ENCODE measurements around the gene CXorf65.

Gene CXorf65

DNA sequence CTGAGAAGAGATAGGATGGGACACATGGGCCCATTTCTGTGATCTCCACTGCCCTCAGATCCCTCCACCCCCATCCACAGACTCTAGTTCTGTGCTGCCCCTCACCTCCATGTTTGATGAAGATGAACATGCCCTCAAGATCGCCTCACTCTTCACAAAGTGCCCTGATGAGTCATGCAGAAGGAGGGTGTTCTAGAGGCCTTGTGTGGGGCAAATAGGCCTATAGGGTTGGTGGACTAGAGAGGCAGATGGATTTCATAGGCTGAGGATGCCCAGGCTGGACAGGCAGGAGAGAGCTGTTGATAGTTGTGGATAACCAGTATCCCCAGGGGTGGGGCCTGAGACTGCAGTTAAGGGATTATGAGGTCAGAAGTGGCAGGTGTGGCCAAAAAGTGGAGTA lies at the start of gene CXorf65:
TSS of gene CXorf65 (minus strand) at position 314 of the 400 bp plus-strand sequence. CDS start at position 130, 184 bp downstream.
- no peak for DNase-seq

DNA sequence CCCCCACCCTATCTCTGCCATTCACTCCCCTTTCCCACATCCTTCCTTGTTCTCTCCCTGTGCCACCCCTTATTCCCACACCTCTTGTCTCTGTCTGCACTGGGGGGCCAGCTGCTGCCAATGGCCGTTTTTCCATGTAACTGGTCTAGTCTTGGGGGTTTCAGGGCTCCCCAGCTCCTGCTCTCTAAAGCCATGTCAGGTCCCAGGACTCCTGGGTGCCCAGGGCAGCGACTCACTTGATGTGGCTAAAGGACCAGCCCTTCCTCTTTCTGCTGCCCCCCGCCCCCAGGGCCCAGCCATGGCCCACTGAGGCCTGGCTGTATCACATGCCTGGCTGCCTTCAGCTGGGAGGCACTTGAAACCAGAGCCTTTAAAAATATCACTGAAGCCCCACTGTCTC lies 48.1 kb upstream of the CXorf65 start:
- no peak for DNase-seq

DNA sequence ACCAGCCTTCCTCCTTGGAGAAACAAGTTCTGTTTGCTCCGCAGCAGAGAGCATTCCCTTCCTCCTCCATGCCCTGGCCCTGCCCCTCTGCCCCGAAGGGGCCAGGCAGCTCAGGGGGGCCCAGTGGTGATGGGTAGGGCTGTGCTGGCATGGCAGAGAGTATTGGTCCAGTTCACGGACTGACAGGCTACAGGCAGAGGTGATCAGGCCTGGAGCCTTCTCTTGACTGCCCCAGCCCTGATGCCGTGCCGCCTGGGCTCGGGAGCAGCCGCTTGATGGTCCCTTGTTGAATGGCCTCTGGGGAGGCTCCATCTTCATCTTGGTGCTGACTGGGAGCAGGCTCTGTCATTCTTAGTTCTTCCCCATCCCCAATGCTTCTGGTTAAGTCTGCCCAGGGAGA lies 47.7 kb upstream of the CXorf65 start:
- no peak for DNase-seq

DNA sequence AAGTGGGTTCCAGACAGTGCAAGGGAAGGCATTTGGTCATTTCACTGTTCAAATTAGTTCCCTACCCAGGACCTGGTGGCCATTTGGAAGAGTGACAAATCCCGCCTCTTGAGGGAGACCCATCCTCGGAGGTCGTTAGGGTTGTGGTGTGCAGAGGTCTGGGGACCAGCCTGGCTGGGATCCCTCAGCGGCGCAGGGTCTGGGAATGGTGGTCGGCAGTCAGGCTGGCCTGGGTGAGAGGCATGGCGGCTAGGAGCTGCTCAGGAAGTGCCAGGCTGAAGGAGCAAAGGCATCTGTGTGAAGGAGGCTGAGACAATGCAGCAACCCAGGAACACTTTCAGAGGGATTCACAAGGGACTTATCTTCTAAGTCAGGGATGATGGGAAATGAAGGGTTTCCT lies 44.8 kb upstream of the CXorf65 start:
- DNase-seq: no peak

DNA sequence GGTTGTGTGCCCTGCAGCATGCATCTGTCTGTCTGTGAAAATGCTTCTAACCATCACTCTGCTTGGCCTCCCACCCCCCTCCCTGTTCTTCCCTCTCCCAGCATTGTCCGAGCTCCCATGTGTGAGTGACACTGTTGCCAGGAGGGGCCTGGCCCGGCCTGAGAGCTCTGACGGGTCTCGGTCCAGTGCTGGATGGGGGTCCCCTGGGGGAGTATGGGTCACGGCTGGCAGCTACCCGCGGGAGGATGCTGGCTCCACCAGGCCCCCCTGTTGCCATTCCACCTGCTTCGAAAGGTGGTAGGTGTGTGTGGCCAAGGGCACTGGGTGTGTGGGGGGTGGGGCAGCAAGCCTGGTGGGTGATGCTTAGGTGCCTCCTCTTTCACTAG lies 41.7 kb upstream of the CXorf65 start:
- DNase-seq: no peak

DNA sequence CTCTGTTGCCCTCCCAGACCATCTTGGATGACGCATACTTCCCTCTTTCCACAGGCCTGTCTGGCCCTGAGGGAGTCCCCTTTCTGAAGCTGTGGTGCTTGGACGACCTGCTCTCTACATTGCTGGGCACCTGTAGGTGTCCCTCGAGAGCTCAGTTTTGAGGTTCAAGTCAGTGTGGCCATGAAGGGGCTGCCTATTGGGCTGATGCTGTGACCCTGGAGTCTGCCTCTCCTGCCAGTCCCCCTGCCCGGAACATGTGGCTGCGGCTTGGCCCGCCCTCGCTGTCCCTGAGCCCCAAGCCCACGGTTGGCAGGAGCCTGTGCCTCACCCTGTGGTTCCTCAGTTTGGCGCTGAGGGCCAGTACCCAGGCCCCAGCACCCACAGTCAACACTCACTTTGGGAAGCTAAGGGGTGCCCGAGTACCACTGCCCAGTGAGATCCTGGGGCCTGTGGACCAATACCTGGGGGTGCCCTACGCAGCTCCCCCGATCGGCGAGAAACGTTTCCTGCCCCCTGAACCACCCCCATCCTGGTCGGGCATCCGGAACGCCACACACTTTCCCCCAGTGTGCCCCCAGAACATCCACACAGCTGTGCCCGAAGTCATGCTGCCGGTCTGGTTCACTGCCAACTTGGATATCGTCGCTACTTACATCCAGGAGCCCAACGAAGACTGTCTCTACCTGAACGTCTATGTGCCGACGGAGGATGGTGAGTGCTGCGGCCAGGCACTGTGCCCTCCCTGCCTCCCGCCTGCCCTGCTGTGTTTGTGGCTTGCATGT lies 41.1 kb upstream of the CXorf65 start:
- DNase-seq: no peak

DNA sequence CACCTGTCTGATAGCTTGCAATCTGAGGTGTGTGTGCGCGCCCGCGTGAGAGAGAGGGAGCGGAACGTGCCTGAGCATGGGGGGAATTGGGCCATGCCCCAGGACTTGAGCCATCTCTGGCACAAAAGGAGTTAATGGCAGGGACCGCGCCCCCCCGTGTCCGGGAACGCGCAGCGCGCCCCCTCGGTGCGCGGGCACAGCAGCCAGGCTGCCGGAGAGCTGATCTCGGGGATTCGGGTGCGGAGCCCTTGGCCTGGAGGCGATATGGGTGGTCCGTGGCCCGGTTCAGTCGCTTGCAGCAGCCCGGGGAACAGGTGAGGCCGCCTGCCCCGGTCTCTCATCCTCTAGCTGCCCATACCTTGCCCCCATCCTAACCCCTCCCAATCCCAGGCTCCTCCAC lies 38.1 kb upstream of the CXorf65 start, which contains the start of gene NLGN3:
TSS of gene NLGN3 (plus strand) at position 191 of the 400 bp plus-strand sequence. CDS start 2,909 bp downstream, outside the sequence.
- DNase-seq: peak; percentile 65

DNA sequence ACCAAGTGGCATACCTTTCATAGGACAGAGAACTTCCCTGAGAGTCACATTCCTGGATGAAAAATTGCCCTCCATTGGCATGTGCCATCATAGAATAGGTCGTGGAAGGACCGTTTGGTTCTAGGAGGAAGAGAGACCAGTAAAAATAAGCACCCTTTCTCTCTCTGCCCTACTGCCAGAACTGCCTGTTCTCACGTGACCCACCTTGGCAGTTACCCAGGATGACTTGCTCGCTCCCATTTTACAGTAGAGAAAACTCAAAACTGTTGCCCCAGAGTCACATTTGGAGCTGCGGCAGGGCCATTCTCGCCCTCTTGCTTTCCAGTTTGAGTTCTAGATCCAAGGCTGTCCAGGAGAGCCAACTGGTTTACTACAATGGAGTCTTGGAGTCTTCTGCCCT lies 37.0 kb upstream of the CXorf65 start:
- no peak for DNase-seq

DNA sequence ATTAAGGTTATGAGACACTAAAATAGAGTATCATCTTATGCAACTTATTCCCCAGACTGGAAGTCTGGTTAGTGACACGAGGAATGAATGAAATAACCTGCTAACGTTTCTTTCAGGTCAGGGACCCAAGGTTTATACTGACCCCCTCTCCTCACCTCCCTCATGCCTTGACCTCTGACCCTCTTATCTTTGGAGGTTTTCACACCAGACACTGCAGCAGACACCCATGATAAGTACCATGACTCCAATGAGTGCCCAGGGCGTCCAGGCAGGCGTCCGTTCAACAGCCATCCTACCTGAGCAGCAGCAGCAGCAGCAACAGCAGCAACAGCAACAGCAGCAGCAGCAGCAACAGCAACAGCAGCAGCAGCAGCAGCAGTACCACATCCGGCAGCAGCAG lies 33.9 kb upstream of the CXorf65 start:
- DNase-seq: no peak

DNA sequence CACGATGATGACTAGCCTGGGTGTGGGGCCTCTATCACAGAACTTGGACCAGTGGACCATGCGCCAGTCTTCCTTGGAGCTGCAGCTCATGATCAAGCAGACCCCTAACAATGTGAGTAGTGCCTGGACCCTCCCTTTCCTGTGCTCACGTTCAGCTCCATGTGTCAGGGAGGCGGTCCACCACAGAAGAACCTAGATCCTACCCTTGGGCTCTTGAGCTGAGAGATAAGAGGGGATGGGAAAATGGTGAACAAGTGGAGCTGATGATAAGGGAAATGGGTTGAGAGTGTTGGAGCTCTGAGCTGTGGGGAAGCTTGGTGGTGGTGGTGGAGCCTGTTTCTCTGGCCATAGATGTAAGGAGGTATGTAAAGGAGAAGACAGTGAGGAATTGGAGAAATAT lies 25.0 kb upstream of the CXorf65 start:
- no peak for DNase-seq

DNA sequence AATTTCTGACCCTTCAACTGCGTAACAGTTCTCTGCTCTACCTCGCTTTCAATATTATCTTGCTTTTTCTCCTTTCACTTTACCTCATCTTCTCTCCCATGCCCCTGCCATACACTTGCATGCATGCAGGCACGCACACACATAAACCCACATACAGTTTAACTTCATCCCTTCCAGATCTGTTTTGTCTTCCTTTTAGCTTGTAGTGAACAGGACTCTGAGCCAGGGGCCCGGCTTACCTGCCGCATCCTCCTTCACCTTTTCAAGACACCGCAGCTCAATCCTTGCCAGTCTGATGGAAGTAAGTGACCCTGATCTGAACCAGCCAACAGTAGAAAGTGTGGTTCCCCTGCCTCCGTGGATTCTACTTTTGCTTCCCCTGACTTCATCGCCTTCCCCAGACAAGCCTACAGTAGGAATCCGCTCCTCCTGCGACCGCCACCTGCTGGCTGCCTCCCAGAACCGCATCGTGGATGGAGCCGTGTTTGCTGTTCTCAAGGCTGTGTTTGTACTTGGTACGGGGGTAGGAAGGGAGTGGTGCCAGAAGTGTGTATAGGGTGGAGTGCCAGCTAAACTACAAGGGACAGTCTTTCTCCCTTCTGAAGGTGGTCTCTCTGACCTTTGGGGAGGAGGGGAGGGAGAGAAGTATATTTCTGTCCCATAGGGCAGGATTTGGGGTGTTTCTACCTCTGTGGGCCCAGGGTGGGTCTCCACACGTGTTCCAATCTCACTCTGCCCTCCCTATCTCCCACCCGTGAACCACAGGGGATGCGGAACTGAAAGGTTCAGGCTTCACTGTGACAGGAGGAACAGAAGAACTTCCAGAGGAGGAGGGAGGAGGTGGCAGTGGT lies 22.6 kb upstream of the CXorf65 start:
- DNase-seq: peak; percentile 60

DNA sequence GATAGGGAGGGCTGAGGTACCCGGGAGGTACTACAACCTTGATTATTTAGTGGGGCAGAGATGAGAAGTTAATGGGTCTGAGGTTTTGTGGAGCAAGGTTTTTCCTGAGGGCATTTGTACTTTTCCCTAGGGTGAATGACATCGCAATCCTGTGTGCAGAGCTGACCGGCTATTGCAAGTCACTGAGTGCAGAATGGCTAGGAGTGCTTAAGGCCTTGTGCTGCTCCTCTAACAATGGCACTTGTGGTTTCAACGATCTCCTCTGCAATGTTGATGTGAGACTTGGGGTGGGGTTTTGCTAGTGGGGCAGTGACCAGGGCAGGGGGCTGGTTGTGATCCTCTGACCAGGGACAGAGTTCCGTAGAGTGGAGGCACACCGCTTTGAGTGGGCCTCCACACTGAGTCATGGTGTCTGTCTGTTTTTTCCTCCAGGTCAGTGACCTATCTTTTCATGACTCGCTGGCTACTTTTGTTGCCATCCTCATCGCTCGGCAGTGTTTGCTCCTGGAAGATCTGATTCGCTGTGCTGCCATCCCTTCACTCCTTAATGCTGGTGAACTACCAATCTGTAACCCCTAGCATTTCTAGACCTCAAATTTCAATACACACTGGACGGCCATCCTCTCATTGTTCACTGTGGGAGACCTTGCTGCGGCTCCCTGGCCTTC lies 21.8 kb upstream of the CXorf65 start:
- no peak for DNase-seq

DNA sequence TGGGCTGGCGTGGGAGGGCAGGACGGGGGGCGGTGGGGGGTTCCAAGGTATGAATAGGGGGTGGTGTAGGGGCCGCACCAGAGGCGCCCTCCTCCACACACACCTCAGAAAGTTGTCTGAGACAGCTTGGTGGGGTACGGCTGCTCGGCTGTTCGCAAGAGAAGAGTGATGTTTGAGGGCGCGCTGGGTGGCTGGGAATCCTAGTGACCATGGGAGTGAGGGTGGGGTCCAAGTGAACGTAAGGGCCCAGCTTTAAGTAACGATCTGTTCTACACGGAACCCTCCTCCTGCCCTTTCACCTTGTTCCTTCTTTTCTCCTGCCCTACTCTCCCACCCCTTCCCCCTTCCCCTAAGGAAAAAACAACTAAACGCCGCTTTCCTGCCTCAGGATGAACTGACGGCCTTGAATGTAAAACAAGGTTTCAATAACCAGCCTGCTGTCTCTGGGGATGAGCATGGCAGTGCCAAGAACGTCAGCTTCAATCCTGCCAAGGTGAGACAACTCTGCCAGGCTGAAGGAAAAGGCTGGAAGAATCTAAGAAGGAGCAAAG lies 12.5 kb upstream of the CXorf65 start:
- no peak for DNase-seq

DNA sequence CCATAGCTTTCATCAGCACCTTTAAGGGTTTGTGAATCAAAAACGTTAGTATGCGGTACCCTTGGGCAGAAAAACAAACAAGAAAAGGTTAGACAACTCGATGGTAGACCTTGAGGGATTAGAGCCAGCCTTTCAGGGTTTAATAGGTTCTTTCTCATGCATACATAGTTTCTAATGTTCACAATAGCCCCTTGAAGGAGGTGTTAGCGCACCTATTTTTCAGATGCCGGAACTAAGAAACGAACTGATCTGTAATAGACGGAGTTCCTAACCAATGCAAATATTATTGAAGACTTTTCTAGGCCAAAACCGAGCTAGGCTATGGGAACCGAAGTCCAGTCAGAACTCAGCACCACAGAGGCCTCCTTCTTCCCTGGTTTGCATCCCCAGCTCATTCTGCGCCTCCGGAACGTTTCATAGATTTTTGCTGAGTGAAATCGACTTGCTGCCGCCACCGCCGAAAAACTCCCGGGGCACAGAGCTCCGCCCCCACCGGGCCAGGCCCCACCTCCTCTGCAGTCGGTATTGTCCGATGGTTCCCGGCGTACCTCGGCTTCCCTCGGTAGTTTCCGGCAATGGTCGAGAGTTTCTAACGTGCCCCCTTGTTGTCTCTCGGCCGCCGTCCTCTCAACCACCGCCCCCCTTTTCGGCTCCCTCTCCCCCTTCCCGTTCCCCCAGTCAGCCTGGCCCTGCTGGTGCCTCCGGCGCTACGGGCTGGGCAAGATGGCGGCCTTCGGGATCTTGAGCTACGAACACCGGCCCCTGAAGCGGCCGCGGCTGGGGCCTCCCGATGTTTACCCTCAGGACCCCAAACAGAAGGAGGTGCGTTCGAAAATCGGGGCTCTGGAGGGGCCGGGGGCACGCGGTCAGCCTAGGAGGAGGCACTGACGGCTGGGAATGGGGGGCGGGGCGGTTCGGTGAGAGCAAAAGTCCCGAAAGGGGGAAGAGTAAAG lies 11.8 kb upstream of the CXorf65 start, which contains the start of gene MED12:
TSS of gene MED12 (plus strand) at position 565 of the 953 bp plus-strand sequence. CDS start at position 724, 159 bp downstream.
- DNase-seq: peak; percentile 78

DNA sequence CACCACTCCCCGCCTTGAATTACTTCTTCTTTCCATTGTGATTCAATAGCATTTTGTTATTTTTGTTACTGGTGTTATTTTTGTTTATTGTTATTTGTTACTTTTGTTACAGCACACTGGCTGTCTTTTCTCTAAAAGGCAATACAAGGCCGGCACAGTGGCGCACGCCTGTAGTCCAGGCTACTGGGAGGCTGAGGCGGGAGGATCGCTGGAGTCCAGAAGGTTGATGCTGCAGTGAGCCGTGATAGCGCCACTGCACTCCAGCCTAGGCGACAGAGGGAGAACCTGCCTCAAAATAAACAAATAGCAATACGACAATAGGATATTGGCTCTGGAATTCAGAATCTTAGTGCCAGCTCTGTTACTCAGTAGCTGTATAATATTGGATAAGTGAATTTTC lies 10.8 kb upstream of the CXorf65 start:
- DNase-seq: no peak

DNA sequence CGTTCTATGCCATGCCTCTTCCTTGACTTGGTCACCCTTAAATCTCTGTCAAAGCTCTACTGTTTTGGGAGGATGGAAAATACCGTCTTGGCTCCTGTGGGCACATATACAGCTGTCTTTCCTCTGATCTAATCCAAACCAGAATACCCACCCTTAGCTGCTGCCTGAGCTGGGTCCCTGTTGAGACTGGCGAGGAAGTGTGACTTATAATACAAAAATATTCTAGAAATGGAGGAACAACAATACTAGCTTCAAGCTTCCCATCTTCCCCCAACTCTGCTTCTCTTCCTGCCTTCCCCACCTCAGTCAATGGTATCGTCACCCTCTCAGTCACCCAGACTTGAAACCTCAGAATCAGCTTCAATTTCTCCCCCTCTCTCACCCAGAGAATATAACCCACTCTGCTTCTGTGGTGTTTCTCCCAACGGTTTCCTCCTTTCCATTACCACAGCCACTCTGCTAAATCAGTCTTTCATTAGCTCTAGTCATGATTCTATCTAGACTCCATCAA lies 5.4 kb upstream of the CXorf65 start:
- DNase-seq: no peak

DNA sequence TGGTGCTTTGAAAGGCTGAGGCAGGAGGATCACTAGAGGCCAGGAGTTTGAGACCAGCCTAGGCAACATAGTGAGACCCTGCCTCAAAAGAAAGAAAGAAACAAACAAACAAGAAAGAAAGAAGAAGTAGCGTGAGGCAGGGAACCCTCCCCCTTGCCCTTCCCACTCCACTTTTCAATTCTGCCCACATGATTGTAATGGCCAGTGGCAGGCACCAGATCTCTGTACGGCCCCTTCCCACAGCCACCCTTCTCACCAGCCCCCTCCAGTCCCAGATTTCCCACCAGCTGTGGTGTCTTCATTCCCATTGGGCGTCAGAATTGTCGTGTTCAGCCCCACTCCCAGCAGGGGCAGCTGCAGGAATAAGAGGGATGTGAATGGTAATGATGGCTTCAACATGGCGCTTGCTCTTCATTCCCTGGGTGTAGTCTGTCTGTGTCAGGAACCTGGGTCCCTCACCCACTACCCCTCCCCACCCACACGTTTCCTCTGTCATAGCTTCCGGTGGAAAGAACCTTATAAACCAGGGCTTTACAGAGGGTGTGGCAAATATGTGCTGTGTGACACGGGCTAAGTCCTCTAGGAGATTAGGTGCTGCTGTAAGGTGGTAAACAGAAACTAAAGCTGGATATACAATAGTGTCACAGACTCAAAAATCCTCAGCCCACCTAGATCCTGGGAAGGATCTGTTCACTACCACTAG lies 4.8 kb upstream of the CXorf65 start, which contains the start of gene IL2RG:
TSS of gene IL2RG (minus strand) at position 437 of the 703 bp plus-strand sequence. CDS start at position 399, 38 bp downstream.
- no peak for DNase-seq

DNA sequence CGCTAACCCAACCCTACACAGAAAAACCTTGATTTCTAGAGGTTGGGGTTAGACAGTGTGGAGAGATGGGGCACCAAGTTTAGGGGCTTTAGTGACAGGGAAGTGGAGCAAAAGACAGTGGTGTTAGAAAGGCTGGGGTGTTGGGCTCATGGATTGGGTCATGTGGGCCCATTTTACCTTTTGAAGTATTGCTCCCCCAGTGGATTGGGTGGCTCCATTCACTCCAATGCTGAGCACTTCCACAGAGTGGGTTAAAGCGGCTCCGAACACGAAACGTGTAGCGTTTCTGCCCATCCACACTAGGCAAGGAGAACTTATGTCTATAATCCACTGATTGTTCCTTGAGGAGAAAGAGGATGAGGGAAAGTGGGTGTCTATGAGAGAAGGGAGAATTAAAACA lies 2.5 kb upstream of the CXorf65 start:
- no peak for DNase-seq

DNA sequence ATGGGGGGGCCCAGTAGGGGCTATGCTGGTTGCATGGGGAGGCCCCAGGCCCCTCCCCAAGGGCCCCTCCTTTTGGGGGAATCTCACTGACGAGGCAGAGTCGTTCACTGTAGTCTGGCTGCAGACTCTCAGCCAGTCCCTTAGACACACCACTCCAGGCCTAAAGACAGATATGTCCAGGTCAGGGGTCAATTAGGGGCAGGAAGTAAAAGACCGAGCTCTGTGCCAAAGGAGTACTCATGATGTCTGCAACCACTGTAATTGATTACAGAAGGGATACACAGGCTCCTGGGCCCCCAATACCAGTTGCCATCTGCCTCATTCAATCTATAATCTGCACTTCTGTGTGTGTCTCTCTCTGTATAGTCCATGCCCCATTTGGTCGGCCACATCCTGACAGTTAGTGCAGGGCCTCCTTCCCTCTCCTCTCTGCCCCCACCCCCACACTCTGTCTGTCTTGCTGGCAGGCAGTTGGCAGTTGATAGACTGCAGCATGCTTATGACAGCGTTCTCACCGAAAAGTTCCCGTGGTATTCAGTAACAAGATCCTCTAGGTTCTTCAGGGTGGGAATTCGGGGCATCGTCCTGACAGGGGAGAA lies 1.3 kb upstream of the CXorf65 start:
- DNase-seq: no peak

DNA sequence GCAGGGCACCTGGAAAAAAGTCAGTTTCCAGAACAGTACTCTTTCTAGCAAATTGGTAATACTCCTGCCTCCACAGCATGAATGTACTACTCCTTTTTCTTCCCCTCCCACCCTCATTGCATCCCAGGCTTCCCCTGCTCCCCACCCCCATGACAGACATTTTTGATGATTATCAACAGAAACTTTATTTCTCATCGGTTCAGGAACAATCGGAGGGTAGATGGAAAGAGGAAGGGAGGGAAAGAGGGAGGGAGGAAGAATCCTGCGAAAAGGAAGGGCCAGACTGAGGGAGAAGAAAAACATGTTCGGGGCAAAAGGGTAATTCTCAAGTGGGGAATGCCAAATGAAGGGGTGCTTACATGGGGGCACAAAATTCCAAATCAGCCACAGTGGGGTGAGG lies 705 bp upstream of the CXorf65 start:
- no peak for DNase-seq

Data from retina (tissue), 1 donor.